Measurements from ENCODE around the gene BAIAP2L2.
A peak's percentile ranks its signal among the peaks of the same experiment; 100 is the strongest.
"Not testable (repeated sequence)": the region's sequence is repeated elsewhere in the genome, so short reads cannot be mapped to it uniquely, and the experiment has no call there.

The BAIAP2L2 gene

GRCh38 chr22:38066381-38067027, 44.0 kb downstream of the BAIAP2L2 start:
- DNase-seq: no peak

GRCh38 chr22:38065539-38065938, 44.9 kb downstream of the BAIAP2L2 start:
- no peak for DNase-seq

- DNase-seq: no peak
These were observed 47.7 kb downstream of the BAIAP2L2 start for GRCh38 chr22:38062791-38063190.

- peak; percentile 65 for DNase-seq
These were observed 53.3 kb downstream of the BAIAP2L2 start, which contains the start of gene PICK1 for GRCh38 chr22:38056969-38057891. Gene PICK1 (plus strand): TSS chr22:38057404. CDS start chr22:38057810, 406 bp downstream.

GRCh38 chr22:38051900-38052862, 58.3 kb downstream of the BAIAP2L2 start:
- DNase-seq: peak; percentile 41

- DNase-seq: no peak
These were observed 59.2 kb downstream of the BAIAP2L2 start for GRCh38 chr22:38051261-38051660.

GRCh38 chr22:38050720-38051119, 59.8 kb downstream of the BAIAP2L2 start:
- no peak for DNase-seq

GRCh38 chr22:38049812-38050619, 60.5 kb downstream of the BAIAP2L2 start:
- DNase-seq: no peak

- no peak for DNase-seq
These were observed 64.3 kb downstream of the BAIAP2L2 start for GRCh38 chr22:38046070-38046748.

- no peak for DNase-seq
These were observed 67.1 kb downstream of the BAIAP2L2 start for GRCh38 chr22:38043151-38044039.

GRCh38 chr22:38042488-38042790, 68.0 kb downstream of the BAIAP2L2 start:
- no peak for DNase-seq

GRCh38 chr22:38041760-38042487, 68.6 kb downstream of the BAIAP2L2 start:
- DNase-seq: no peak

GRCh38 chr22:38040953-38041759, 69.3 kb downstream of the BAIAP2L2 start:
- DNase-seq: no peak

GRCh38 chr22:38038890-38039812, 71.3 kb downstream of the BAIAP2L2 start:
- DNase-seq: no peak

- DNase-seq: no peak
These were observed 72.1 kb downstream of the BAIAP2L2 start for GRCh38 chr22:38038426-38038825.

- not testable (repeated sequence) for DNase-seq
These were observed 72.9 kb downstream of the BAIAP2L2 start for GRCh38 chr22:38037367-38038150.
